NK-92 treated with Interleukin-12 subunit alpha and Interleukin-12 subunit beta, amount 100 ng/mL, for 24 hours (cell line): Measurements from ENCODE around the gene MASP2.
A peak's percentile ranks its signal among the peaks of the same experiment; 100 is the strongest.
"Not testable (repeated sequence)": the region's sequence is repeated elsewhere in the genome, so short reads cannot be mapped to it uniquely, and the experiment has no call there.

Experiments used
- DNase-seq: peaks from one replicate; lab custom pipeline; 2025; lab: John Stamatoyannopoulos, UW

MASP2 gene

DNA sequence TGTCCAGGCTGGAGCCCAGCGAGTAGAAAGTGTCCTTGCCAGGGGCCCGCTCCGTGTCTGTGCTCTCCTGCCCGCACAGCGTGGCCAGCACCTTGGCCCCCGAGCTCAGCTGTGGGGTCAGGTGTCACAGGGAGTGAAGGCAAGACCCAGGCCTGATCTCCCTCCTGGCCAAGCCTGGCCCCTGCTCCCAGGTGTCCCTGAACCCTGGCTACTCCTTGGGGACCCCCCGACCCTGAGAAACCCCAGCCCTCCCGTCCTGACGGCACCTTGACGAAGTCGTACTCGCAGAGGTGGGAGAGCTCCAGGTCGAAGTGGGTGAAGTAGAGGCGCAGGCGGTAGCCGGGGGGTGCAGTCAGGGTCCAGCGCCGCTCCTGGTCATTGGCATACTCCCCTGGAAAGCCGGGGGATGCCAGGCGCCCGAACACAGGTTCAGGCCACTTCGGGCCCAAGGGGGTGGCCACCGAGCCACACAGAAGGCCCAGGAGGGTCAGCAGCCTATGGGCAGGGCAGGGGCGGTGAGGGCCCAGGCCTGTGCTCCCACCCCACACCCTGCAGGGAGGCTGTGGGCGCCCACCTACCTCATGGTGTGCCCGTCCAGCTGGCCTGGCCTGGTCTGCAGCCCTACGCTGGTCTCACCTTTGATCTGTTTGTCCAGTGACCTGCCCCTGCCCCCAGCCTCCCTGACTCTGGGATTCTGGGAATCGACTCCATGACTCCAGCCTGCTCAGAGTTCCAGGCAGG lies at the start of gene MASP2:
MASP2 (minus strand) TSS at position 615 of the 741 bp plus-strand sequence; CDS start at position 583, 32 bp downstream.
- DNase-seq: no peak

DNA sequence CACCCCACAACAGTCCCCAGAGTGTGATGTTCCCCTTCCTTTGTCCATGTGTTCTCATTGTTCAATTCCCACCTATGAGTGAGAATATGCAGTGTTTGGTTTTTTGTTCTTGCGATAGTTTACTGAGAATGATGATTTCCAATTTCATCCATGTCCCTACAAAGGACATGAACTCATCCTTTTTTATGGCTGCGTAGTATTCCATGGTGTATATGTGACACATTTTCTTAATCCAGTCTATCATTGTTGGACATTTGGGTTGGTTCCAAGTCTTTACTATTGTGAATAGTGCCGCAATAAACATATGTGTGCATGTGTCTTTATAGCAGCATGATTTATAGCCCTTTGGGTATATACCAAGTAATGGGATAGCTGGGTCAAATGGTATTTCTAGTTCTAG lies 36.7 kb upstream of the MASP2 start:
- not testable (repeated sequence) for DNase-seq

DNA sequence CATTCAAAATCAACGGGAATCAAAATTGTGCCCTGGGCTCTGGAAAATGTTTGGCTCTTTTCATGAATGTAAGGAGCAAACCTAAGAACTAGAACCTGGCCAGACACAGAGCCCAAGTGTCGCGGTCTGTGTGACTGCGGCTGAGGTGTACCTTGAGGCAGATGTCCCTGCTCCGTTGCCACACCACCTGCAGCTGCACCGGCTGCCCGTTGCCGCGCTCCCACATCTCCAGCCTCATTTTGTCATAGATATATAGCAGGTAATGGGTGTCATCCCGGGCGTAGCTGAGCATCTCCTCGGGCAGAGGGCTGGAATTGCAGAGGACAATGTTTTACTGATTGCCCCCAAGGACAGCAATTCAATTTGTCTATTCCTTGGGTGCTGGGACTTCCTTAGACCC lies 33.9 kb upstream of the MASP2 start:
- no peak for DNase-seq

DNA sequence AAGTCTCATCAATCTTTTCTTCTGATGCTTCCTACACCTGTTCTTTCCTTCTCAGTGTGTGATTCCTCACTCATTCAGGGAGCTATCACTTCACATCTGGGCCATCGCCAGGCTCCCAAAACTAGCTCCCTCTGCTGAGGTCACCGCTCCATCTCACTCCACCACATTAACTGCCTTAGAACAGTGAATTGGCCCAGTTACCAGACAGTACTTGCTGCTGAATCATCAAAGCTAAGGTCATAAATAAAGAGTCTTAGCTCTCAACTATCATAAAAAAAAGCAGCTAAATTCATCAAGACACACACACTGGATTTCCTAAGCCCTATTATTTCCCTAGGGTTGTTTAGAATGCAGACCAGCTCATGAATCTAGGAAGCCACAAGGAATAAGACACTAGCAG lies 31.6 kb upstream of the MASP2 start:
- no peak for DNase-seq

DNA sequence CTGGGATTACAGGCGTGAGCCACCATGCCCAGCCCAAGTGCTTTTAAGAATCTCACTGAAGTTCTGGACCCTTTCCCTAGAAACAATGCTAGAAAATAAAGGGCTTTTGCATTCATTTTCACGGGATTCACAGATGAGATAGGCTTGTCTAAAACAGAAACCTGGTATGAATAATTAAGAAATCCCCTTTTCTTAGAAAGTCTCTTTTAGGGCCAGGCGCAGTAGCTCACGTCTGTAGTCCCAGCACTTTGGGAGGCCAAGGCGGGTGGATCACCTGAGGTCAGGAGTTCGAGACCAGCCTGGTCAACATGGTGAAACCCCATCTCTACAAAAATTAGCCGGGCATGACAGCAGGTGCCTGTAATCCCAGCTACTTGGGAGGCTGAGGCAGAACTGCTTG lies 26.4 kb upstream of the MASP2 start:
- not testable (repeated sequence) for DNase-seq

DNA sequence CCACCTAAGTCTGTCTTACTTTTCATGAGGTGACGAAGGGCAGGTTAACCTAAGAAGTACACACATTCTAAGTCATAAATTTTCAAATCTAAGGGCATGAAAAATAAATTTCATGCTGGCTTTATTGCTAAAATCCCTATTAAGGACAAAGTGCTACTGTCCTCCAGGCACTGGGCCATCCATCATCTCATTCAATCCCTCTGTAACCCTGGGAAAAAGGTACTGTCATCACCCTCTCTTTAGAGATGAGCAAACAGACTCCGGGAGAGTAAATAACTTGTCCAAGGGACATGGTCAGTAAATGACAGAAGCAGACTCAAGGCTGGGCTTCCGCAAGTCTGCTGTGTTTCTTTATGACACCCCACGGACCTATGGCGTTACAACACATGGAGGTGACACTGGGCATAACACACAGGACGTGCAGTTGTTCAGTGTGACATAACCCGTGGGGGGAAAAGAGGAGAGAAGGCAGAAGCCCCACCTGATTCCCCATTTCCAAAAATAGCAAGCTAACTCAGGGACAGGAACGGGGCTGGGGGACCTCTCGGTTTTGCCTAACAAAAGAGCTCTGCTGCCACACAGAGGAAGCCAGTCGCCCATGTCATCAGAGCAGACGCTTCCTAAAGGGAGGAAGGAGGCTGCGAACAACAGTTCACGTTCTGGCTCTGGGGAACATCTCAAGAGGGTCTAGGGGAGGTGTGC lies 25.3 kb upstream of the MASP2 start:
- no peak for DNase-seq

DNA sequence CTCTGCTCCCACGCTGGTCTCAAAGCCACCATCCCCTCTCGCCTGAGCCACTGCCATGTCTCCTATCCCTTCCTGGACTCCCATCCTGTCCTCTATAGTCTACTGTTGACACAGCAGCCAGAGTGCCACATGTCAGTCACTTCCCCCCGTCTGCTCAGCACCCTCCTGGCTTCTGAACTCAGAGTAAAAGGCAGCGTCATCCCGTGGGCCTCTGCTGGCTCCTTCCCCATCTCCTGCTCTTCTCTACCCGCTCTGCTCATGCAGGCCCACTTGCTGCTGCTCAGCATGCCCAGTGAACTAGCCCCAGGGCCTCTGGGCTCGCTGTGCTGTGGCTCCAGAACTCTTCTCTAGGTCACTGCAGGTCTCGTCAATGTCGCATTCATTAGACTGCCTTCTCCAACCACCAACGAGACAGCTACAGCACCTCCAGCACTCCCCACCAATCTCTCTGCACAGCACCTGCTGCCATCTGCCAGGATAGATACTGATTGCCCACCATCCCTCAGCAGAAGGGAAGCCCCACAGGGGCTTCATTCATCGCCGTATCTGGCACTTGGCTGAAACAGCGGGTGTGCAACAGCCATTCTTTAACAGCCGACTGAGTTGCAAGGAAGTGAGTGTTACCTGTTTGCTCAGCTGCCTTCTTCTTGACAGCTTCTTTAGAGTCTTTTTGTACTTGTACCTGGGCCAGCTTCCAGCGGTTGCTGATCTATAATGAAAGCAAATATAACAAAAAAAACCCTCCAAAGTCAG lies 24.6 kb upstream of the MASP2 start:
- DNase-seq: no peak

DNA sequence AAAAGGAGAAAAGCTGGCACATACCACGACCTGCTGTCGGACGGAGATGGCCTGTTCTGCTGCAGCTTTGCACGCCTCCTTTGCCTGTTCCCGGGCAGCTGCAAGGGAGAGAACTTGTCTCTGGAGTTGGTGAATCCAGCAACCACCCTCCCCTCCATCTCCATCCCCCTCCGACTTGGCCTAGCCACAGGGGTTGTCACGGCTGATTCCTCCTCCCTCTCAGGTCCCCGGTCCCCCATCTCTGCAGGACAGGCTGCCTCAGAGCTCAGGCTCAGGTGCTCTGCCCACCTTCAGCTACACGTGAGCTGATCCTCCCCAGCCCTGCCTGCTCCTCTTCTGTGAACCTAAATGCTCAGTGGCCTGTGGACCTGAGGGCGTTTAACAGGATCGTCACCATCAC lies 23.8 kb upstream of the MASP2 start:
- DNase-seq: no peak

DNA sequence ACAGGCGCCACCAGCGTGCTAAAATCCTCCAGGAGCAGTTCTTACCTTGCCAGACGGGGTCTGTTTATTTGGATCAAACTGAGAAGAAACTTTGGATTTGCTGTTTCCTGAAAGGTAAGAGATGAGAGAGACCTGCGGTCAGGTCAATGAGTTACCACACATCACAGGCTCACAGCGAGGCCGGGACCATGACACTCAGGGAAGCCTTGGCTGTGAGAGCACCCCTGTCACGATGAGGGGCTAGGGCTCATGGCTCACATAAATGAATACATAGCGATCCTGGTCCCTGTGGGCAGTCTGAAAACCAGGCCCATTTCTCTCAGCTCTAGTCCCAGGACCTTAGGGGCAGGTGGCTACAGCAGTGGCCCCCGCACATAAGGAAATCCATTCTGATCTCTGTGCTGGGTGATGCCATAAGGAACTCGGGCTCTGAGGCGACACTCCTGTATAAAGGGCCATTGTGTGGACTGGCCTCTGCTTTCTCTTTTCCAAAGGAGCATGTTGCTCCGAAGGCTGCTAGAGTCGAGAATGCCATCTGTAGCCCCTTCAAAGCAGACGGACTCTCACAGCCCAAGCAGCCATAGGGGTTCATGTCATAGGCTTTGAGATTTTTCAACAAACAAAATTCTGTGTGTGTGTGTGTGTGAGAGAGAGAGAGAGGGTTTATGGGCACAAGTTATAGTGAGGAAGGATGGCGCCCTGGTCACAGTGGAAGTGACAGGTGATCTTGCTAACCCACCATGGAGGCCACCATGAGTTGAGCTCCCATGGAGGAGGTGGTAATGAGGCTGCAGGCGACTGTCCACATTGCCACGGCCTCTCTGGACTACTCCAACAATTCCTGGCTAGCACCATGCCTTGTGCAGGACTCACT lies 21.8 kb upstream of the MASP2 start:
- no peak for DNase-seq

DNA sequence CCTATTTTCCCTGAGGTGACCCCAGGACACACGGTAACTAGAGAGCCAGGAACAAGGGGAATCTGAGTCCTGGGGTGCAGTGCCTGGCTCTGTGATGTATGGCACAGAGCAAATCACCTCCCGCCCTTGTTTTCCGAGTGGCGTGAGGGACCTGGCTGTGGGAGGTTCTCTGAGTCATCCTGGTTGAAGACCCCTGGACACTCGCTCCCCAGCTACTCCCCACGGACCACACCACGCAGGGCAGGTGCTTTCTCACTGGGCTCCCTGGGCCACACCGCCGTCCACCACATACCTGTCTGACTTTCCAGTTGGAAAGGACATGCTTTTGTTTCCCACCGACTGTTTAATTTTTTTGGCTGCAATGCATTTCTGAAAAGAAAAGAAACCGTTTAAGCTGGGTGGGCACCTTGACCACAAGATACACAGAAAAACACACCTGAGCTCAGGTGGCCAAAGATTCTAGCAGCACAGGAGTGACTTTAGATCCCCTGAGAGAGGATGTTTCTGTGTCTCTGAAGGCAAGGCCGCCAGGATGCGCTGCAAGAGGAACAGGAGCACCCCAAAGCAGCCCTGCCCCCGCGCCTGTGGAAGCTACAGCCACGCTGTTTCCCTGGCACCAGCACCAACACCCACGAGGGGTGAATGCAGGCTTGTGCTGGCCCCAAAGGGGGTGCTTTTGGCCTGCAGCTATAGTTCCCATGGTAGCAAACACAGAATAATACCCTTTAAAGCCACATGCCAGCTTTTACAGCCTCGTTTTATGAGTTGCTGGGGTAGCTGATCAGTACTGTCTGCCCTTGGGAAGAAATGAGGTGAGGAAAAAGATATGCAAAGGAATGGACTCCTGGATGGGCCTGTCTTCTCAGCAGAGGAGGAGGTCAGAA lies 20.9 kb upstream of the MASP2 start:
- no peak for DNase-seq

DNA sequence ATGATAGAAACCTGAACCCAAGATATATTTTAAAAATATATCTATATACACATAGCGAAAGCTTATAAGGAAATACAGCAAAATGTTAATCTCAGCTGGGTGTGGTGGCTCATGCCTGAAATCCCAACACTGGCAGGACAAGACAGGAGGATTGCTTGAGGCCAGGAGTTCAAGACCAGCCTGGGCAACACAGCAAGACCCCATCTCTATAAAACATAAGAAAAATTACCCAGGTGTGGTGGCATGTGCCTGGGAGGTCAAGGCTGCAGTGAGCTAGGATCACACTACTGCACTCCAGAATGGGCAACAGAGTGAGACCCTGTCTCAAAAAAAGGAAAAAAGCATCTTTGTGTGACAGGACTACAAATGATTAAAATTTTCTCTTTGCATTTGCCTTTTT lies 18.8 kb upstream of the MASP2 start:
- no peak for DNase-seq

DNA sequence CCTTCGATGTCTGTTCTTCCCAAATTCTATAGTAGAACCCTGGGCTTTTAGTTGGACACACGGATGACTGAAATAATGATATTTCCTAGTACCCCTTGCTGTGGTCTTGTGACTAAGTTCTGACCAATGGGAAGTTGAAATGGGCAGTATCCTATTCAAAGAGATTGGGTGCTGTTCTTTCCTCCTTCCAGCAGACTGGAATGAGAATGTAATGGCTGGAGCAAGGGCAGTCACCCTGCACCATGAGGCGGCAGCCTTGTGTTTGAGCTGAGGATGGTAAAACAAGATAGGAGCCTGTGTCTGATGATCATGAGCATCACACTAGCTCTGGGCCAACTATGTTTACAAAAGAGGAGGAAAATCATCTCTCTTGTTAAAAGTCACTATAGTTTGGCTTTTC lies 17.9 kb upstream of the MASP2 start:
- DNase-seq: no peak

DNA sequence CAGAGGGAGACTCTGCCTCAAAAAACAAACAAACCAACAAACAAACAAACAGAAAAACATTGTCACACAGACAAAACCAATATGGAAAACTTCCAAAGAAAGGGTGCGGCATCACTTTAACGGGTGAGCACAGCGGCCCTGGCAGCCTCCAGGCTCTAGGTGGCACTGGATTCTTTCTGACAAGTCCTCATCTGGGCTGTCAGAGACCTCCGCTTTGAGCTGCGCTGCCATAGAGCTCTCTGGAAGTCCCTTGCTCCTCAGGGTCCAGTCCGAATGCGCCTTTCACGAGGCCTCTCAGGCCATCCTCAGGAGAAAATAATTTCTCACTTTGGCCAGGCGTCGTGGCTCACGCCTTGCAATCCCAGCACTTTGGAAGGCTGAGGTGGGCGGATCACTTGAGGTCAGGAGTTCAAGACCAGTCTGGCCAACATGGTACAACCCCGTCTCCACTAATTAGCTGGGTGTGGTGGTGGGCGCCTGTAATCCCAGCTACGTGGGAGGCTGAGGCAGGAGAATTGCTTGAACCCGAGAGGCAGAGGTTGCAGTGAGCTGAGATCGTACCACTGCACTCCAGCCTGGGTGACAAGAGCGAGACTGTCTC lies 17.0 kb upstream of the MASP2 start:
- not testable (repeated sequence) for DNase-seq

DNA sequence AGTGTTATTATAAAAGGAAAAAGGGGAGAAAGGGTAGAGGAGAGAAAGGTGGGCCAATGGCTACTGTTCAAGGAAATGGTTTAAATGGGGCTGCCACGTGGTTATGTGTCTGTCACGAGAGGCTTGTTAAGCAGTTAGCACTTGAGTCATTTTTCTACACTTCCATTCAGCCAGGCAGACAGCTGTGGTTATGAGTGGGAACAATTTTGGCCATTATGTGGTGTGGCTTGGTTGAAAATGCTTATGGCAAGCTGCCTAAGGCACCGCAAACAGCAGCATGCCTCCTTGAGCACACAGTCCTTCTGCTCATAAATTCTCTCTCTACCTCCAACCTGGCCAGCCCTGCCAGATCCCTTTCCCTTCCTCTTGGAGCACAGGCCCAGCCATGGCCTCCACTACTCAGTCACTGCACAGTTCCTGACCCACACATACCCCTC lies 15.9 kb upstream of the MASP2 start:
- DNase-seq: peak; percentile 66

DNA sequence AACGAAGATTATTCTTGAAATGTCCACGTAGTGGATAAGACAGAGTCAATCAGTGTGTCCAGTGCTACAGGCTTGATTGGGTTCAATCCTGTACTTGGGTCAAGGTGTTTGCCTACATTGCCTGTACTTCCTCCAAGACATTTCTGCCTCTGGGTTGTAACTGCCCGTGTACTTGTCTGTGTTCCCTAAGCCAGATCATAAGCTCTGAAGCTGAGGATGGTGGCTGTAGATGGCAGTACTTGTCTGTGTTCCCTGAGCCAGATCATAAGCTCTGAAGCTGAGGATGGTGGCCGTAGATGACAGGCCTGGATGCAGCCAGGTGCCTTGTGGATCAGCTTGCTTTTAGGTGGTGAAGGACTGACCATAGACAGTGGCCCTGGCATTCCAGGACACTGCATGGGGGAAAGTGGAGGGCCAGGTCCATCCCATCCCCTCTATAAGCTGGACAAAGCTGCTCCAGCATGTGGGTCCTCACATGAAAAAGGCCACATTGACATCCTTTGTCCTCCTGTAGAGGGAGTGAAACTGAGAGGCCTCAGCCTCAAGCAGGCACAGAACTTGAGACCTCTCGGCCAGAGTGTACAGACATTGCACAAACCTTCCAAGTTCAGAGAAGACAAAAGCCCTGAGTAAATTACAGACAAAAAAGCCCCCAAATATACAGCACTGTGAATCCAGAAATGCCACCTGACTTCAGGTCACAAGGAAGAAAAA lies 14.8 kb upstream of the MASP2 start:
- no peak for DNase-seq

DNA sequence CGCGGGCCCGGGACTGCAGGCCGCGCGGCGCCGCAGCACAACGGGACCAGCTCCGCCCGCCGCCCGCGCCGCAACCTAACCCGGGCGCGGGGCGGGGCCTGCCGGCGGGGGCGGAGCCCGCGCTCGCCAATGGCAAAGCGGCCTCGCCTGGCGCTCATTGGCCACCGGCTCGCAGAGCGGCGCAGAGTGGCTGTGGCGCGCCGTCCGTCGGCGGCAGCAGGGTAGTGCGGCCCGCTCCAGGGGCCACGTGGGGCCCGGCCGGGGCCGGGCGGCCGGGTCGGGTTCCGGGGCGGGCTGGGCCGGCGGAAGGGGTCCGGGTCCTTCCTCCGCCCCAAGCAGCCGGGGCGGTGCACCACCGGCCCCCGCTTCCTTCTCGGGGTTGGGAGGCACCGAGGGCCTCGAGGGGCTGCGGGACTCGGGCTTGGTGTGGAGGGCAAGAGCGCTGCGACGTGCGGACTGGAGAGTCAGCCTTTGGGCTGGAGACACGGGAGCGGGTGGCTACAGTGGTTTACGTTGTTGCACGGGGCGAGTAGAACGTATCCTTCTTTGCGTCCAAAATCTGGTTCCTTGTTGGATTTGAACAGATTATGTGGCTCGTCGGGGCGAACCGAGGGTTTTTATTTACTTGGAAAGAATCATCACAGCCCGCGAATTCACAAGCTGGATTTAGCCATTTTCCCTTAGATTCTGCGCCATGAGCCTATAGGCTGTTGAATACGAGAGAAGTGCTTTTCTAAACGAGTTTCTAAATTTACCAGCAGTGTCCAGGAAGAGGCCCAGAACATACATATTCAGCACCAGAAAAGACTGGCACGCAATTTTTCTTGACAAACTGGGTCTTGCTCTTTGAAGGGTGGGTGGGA lies 13.2 kb upstream of the MASP2 start, which contains the start of gene SRM:
SRM (minus strand) TSS at position 51 of the 863 bp plus-strand sequence. CDS start 75 bp downstream, outside the sequence.
- DNase-seq: peak; percentile 84

DNA sequence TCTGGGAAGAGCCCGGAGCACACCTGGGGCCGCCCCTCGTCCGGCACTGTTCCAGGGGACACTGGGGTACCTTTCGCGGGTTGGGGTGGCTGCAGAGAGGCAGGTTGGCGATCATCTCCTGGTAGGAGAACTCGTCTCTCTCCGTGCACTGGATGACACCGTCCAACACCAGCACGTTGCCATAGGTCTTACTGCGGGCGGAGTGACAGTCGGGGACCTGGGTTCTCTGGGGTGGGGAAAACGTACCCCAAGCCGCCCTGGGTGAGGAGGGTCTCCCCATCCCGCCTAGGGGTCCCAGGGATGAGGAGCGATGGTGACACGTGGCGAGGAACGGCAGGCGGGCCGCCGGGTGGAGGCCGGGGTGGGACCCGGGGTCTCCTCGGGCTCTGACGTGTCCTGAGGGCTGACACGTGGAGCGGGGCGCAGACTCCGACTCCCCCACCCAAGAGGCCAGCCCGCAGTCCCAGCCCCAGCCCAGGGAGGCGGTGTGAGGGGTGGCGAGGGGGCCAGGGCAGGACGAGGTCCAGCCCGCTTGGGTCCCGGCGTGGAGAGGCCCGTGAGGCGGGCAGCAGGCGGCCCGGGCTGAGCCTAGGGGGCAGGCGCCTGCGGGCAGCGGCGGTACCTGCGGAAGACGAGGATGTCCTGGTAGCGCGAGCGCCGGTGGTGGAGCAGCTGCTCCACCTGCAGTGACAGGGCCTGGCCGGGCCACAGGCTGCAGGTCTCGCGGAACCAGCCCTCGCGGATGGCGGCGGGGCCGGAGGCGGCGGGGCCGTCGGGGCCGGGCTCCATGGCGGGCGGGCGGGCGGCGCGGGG lies 12.3 kb upstream of the MASP2 start:
- peak; percentile 42 for DNase-seq
